Measurements from ENCODE around the gene MKKS.

GRCh38 chr20:10436053-10436699 lies 2.2 kb upstream of the MKKS start:
- TF ChIP-seq CTCF (IDR thresholded peaks at IDR 0.05) (no peak), POLR2A (IDR thresholded peaks at IDR 0.05) (no peak)

Measured in Peyer's patch (tissue), 4 donors.